Mucosa of gallbladder (tissue), 1 donor: ENCODE results near the gene ZNRF4. TPM values are rescaled to one million over a fixed set of nuclear protein-coding genes. Genes with fewer than 3 reads are reported as not detected.
"Not testable (repeated sequence)": the region's sequence is repeated elsewhere in the genome, so short reads cannot be mapped to it uniquely, and the experiment has no call there.

Source experiments
- DNase-seq: peaks from one replicate; pipeline ENCODE4 v3.0.0-alpha.2; 2020; ENCODE audit warnings: low spot score
- total RNA-seq: library from RNA; stranded (reverse); gene quantifications from one replicate; pipeline ENCODE4 v1.2.1, GENCODE V29; 2021
- donor health status: DM: no; HTN: no; CAD: no.

ZNRF4 gene
- total RNA-seq, 1 donor from 2014 or later: not detected

DNA sequence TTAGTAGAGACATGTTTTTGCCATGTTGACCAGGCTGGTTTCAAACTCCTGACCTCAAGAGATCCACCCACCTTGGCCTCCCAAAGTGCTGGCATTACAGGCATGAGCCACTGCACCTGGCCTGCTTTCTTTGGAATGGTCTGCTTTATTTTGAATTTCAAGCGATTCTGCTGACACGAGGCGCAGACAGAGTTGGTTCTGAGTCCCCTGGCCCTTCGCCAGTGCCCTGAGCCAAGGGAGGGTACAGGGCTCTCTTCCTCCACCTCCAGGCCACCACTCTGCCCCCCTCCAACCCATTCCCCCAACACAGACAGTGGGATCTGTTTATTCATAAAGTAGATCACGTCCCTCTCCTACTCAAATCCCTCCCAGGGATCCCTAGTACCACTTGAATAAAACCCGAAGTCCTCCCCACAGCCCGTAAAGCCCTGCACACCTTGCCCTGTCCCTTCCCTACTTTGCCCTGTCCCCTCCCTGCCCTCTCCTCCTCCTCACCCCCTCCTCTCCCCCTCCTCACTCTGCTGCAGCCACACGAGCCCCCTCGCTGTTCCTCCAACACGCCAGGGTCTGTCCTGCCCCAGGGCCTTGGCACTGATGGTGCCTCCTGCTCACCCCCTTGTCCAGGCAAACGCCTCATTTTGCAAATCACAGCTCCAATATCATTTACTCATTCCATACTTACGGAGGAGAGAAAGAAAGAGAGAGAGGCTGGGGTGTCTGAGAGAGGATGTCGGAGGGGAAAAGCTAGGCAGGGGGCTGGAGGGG is 22.4 kb downstream of the ZNRF4 start:
- no peak for DNase-seq

DNA sequence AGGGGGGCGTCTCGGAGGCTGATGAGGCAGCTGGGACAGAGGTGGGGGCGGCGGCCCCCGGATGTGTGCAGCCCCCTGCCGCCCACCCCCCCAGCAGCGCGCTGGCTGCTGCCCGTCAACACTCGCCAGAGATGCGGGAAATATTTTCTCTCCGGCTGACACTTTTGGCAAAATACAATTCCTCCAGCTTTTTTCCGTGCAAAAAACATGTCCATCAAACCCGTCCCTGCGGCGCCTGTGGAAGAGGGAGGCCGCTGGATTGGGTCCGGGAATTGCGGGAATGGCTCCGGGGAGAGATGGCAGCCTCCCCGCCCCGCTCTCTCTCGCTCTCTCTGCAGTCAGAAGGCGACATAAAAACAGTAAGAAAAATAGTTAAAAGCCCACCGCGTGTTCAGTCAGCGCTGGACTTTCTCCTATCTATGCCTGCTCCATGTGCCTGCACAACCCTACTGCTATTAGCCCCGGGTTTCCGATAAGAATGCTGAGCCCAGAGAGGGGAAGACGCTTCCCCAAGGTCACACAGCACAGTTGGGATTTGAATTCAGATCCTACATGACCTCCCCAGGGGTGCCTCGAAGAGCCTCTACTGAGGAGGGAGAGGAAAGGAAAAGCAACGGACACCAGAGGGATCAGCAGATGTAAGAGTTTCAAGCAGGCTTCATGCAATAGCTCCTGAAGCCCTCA is 23.2 kb downstream of the ZNRF4 start:
- no peak for DNase-seq

DNA sequence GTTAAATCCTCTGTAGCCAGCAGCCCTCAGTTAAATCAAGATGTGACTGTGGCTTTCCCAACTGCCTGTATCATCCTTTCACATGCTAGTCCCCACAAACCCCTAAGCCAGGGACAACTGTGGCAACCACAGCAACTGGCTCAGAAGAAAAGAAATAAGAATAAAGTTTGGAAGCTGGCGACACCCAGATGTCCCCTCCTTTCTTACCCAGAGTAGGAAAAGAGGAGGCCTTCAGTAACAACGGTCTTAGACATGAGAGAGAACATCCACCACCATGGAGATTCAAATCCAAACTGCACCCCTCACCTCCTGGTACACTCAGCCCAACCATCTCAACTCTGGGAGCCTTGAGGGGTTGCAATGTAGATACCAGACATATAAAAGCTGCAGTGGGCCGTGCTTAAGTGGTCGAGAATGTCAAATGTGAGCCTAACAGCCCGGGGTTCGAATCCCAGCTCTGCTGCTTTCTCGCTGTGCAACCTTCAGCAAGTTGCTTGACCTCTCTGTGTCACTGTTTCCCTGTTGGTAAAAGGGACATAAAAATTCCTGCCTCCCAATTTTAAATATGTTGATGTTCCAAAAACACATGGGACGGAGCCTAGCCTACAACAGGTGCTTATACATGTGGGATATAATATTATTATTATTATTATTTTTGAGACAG is 23.8 kb downstream of the ZNRF4 start:
- no peak for DNase-seq

DNA sequence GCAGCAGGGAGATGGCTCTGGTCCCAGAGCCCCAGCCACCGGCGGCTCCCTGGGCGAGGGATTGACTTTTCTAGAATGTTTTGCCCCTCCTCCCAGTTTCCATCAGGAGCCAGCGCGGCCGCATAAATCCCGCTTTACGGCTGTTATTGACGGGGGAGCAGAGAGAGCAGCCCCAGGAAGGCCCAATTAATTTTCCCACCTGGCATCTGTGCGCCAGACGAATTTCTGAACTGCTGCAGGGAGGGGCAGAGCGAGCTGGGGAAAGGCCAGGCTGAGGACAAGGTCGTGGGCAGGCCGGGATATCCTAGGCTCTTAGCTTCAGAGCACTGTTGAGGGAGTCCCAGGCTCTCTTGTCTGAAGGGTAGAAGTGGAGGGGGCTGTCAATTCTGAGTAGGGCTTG is 24.7 kb downstream of the ZNRF4 start:
- no peak for DNase-seq

DNA sequence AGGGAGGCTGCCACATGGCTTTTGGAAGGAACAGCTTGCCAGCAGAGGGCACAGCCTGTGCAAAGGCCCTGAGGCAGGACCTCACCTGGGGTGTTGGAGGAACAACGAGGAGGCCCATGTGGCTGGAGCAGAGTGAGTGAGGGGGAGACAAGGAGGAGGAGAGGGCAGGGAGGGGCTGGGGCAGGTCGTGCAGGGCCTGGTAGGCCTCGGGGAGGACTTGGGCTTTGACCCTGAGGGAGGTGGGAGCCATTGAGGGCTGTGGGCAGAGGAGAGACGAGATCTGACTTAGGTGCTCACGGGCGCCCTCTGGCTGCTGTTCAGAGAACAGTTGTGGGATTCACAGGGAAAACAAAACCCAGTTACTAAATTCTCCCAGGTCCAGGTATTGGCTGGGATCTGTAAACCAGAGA is 25.2 kb downstream of the ZNRF4 start:
- DNase-seq: no peak

DNA sequence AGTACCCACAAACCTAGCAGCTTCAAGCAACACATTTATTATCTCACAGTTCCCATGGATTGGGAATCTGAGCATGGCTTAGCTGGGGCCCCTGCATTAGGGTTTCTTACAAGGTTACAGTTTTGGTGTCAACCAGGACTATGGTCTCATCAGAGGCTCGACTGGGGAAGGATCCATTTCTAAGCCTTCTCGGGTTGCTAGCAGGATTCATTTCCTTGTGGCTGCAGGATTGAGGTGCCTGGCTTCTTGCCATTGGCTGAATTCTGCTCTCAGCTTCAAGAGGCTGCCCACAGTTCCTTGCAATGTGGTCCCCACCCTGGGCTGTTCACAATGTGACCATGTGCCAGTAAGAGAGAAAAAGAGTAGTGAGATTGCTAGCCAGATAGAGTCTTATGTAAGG is 26.7 kb downstream of the ZNRF4 start:
- DNase-seq: no peak

DNA sequence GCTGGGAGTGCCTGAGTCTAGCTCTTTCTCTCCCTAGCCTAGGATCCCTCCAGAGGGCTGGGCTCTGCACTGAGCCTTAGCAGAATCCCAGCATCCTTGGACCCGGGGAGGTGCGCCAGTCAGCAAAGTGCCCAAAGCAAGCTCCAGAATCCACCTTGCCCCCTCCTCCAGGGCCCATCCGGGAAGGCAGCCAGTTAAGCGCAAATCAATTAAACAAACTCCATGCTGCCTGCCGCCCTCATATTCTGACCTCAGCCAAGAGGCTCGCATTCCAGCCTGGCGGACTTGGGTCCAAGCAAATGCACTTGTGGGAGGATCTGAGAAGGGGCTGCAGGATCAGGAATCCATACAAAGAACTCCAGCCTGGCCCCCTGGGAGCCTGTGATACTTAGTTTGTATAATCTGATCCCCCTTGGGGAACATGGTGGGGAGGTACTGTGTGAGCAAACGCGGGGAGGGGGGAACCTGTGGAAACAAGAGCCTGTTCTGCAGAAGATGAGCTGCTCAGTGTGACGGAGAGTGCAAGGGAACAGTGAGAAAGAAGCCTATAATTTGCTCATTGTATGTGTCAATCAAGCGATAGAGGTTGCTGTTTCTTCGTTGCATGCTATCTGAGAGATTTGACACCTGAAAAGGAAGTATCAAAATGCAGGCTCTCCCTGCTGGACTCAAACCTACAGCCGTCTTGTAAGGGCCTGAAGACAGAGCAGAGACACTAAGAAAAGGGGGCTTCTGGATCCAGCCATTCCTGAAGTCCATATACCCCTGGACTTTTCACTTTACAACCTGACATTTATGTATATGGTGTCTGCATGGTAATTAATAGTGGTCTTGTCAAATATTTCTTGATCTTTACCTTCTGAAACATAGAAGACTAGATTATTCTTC is 29.4 kb downstream of the ZNRF4 start:
- DNase-seq: peak; percentile 72

DNA sequence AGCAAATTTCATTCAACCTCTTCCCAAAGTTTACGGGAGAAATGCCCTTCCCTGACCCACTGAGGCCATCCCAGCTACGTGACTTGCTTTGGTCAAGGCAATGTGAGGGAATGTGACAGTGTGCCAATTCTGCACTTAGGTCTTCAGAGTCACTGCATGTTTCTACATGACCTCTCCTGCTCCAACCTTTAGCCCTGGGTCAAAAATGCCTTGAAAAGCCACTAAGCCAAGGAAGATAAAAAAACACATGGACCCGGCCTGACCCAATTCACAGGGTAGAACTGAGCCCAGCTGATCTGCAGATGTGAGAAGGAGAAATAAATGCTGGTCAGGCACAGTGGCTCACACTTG is 30.0 kb downstream of the ZNRF4 start:
- DNase-seq: no peak

DNA sequence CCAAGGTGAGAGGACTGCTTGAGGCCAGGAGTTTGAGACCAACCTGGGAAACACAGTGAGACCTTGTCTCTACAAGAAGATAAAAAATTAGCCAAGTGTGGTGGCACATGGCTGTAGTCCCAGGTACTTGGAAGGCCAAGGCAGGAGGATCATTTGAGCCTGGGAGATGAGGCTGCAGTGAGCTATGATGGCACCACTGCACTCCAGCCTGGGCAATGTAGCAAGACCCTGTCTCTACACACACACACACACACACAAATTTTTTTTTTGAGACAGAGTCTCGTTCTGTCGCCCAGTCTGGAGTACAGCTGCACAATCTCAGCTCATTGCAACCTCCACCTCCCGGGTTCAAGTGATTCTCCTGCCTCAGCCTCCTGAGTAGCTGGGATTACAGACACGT is 30.4 kb downstream of the ZNRF4 start:
- DNase-seq: not testable (repeated sequence)

DNA sequence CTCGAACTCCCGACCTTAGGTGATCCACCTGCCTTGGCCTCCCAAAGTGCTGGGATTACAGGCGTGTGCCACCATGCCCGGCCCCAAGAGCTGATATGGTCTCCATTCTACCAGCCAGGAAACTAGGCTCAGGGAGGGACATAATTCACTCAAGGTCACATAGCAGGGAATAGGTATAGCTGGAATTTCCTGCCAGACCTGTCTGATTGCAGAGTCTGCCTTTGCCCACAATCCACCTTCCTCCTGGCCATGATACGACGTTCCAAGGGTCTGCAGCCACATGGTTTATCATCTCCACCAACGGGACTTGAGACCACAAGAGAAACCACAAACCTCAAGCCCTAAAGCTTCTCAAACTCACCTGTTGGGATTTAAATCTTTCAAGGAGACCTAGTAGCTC is 32.0 kb downstream of the ZNRF4 start:
- no peak for DNase-seq

DNA sequence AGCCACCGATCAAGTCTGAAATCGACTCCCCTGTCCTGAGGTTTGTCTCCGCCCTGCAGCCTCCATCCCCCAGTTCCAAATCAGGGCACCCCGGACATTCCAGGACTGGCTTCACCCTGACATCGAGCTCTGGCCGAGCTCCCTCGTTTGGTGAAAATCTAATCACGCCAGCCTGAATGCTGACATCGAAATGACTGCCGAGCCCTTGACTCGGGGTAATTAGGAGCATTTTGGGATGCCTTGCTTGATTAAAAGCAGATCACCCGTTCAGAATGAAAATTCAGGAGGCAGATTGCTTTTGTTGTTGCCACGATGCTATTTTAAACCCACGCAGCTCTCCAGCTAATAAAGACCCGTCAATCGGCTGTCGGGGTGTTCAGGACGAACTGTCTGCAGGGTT is 34.3 kb downstream of the ZNRF4 start:
- DNase-seq: no peak

DNA sequence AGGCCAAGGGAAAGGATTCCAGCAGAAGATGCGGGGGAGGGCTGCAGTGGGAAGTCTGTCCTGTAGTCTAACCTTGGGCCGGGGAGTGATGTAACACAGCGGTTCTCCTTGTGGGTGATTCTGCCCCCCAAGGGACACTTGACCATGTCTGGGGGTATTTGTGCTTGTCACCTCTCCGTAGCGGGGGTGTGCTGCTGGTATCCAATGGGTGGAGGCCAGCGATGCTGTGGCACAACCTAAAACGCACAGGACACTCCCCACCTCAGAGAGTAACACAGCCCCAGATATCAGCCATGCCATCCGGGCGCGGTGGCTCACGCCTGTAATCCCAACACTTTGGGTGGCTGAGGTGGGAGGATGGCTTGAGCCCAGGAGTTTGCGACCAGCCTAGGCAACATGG is 36.3 kb downstream of the ZNRF4 start:
- no peak for DNase-seq

DNA sequence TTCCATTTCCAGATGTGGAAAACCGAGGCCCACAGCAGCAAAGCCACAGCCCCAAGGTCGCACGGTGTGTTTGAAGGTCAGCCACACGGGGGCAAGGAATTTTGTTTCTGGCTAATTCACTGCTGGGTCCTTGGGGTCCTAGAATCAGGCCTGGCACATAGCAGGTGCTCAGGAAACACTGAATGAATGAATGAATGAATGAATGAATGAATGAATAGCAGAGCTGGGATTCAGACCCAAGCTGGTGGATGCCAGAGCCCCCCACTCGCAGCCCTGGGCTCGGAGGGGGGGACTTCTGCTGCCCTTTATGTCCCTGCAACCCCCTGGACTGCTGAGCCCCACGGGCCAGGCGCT is 37.0 kb downstream of the ZNRF4 start:
- DNase-seq: no peak

DNA sequence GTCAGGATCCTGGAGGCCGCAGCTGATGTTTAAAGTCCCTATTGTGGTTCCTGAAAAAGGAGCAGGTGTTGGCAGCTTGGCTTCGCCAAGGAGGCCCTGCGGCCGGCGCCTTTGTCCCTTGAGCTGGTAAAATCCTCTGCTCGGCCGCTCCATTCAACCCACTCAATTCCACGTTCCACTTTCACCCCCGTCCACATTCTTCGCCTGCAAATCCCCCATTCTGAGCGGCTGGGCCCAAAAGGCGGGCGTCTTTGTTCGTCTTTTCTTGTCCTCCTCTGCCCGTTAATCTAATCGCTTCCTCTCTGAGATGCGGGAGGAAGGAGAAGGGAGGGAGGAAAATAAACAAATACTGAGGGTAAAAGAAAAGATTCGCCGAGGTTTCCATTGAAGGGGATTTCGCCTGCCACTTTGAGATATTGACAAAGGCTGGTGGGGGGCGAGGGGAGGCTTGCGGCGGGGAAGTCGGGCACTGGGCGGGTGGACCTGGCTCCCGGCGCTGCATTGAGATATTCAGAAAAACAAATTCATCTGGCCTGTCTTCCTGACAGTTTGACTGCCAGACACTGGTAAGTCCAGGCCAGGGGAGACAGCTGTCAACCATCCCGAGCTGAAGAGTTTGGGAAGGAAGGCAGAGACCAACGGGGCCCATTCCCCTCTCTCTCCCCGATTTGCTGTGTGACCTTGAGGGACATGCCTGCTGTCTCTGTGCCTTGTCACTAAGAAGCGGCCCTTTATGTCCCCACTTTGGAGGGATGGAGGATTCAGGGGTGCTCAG is 37.6 kb downstream of the ZNRF4 start:
- DNase-seq: no peak

DNA sequence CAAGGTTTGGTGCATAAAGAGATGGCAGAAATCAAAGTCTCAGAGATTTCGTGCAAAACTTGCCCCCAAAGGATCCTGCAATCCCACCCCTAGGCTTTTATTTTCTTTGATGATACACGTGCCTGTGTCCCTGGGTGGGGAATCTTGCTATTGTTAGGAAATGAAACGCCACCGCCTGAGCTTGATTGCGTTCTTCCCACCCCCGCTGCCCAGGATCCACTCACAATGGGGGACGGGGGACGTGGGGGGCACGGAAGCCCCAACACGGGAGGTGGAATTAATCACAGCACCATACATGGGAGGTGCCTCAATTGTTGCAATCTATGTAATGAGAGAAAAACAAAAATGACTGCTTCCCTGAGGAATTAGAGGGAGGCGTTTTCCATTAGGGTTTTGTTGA is 39.6 kb downstream of the ZNRF4 start:
- DNase-seq: no peak

DNA sequence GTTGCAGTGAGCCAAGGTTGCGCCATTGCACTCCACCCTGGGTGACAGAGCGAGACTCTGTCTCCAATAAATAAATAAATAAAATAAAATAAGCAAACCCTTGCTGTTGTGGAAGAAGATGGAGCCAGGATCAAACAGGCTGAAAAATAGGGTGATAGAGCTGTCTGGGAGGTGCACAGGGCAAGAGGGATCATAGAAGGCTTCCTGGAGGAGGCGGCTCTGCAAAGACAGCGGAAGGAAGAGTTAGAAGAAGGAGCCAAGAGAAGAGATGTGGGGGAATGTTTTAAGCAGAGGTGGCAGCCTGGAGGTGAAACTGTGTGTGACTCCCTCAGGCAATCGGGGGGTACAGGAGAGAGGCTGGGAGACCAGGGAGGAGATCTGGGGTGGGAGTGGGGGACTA is 40.6 kb downstream of the ZNRF4 start:
- DNase-seq: no peak

DNA sequence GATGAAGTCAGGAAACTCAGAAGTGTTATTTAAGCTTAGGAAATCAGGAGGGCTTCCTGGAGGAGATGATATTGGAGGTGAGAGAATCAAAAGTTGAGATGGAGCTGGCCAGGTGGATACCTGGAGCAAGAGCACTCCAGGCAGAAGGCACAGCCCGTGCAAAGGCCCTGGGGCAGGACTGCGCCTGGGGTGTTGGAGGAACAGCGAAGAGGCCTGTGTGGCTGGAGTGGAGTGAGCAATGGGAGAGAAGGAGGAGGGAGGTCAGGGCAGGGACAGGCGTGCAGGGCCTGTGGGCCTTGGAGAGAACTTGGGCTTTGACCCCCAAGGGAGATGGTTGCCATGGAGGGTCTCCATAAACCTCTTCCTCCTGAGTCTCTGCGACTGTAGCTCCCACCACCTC is 42.1 kb downstream of the ZNRF4 start:
- no peak for DNase-seq

DNA sequence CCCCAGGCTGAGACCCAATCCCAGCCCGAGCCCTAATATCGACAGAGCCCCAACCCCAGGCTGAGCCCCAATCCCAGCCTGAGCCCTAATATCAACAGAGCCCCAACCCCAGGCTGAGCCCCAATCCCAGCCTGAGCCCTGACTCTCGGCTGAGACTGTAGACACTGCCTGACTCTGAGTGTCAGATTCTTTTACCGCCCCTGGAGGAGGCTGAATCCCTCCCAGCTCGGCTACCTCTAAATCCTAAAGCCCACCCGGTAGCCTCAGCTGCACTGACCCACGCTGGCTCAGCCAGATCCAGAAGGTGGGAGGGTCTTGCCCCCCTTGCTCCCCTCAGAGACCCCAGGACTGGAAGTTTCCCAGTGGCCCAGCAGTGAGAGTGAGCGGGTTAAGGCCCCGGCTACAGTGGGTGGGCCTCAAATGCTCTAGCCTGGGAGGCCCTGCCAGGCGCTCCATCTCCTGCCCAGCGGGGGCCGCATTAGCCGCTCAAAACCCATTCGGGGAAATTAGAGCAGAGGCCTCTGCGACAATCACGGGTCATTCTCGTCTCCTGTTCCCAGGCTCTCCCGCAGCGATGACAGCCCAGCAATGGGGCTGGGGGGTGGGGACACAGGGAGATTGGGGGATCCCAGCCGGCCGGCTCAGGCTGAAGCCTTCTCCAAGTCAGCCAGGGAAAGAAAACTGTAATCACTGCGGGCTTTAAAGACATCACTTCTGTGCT is 43.8 kb downstream of the ZNRF4 start:
- no peak for DNase-seq

DNA sequence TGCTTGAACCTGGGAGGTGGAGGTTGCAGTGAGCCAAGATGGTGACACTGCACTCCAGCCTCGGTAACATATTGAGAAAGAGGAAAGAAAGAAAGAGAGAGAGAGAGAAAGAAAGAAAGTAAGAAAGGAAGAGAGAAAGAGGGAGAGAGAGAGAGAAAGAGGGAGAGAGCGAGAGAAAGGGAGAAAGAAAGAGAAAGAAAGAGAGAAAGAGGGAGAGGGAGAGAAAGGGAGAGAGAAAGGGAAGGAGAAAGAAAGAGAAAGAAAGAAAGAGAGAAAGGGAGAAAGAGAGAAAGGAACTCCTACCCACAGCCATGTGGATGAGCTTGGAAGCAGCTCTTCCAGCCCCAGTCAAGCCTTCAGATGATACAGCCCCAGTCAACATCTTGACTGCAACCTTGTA is 46.7 kb downstream of the ZNRF4 start:
- no peak for DNase-seq

DNA sequence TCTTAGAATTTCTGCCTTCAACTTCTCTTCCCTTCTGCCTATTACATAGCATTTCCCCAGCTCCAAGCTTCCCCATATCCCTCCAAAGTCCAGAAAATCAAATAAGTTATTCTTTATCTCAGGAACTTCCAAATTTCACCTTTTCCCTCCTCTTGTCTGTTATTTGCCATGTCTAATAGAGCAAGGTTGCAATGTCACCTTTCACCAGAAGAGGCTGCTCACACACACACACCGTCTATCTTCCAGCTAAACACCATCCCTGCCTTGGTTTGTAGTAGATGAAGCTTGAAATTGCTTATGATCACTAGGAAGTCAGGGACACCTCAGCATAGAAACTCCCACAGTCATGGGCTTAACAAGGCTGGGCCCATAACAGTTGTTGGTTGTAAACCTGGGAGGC is 48.4 kb downstream of the ZNRF4 start:
- DNase-seq: no peak

DNA sequence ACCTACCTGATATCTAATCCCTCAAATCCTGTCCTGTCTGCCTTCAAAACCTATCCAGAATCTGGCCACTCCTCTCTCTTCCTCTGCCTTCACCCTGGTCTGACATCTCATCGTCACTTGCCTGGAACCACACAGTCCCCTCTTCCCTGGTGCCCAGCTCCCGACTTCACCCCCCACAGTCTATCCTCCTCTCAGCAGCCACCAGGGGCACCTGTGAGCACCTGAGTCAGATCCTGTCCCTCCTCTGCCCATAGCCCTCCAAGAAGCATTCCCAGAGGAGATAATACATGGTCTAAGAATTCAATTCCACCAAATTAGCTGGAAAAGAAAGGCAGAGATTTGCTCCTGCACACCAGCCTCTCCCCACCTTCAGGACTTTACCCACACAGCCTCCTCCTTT is 48.9 kb downstream of the ZNRF4 start:
- no peak for DNase-seq
